MM.1S (cell line): ENCODE data around the gene DYRK3.

Experiments used
- EZH2 ChIP-seq: fragments of 300-600 bp; sonication (generic); optimal IDR thresholded peaks from 2 replicates; pipeline ENCODE3; 2017; ENCODE audit warnings: low read depth, mild to moderate bottlenecking, antibody characterized with exemption, low read length, mixed read lengths
- EZH2phosphoT487 ChIP-seq: fragments of 300-600 bp; sonication (generic); IDR thresholded peaks from 2 replicates; pipeline ENCODE4 v1.6.1; 2018; ENCODE audit warnings: antibody characterized with exemption, low read length
- TF ChIP-seq, protein P1 (sequence below): fragments of 300-600 bp; sonication (generic); IDR thresholded peaks from 2 replicates; pipeline ENCODE4 v1.5.1; 2016; ENCODE audit warnings: antibody characterized with exemption, low read length, mixed read lengths

- TF ChIP-seq, protein P1, sequence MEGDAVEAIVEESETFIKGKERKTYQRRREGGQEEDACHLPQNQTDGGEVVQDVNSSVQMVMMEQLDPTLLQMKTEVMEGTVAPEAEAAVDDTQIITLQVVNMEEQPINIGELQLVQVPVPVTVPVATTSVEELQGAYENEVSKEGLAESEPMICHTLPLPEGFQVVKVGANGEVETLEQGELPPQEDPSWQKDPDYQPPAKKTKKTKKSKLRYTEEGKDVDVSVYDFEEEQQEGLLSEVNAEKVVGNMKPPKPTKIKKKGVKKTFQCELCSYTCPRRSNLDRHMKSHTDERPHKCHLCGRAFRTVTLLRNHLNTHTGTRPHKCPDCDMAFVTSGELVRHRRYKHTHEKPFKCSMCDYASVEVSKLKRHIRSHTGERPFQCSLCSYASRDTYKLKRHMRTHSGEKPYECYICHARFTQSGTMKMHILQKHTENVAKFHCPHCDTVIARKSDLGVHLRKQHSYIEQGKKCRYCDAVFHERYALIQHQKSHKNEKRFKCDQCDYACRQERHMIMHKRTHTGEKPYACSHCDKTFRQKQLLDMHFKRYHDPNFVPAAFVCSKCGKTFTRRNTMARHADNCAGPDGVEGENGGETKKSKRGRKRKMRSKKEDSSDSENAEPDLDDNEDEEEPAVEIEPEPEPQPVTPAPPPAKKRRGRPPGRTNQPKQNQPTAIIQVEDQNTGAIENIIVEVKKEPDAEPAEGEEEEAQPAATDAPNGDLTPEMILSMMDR, result no peak
- TF ChIP-seq EZH2 (no peak), EZH2phosphoT487 (no peak)
These were observed 11.2 kb downstream of the DYRK3 start for GRCh38 chr1:206646504-206646903.
